ENCODE results near the gene EFNA5.

DNA sequence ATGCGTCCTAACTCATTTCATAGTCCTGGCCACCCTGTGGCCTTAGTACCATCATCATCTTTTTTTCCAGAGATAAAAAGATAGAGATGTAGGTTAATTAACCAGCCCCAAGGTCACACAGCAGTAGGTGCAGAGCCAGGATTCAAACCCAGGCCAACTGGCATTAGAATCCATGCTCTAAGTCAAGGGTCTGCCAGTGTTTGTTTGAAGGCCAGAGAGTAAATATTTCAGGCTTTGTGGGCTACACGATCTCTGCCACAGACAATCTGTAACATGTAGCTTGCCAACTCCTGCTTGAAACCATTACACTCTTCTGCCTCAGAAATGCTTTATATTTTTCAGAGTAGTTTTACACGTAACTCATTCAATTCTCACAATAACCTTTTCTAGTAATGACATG, 119.6 kb downstream of the EFNA5 start:
- no peak for TF ChIP-seq POLR2A (IDR thresholded peaks at IDR 0.05; ENCODE audit: low read length)
- TF ChIP-seq GATA1 (IDR thresholded peaks at IDR 0.05; ENCODE audit: low read depth, low read length) = no peak

Data from erythroblast (primary cell).